ENCODE data around the gene DENND5A.

Gene DENND5A

DNA sequence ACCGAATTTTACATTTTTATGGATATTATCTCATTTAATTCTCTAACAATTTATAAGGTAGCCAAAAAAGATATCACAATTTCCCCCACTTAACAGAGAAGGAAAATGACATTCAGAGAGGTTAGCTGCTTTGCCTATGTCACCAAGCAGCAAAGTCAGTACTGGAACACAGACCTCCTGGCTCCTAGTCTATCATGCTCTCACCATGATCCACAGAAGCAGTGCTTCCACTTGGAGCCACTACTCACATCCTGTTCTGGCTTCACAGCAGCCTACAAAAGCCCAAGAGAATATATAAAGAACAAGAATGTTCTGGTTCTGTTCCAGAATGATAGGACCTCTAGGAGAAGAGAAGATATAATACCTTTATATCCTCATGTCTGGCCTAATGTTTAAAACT lies 114.2 kb downstream of the DENND5A start:
- Histone ChIP-seq H3K27ac (no peak overlapping the region), H4K20me1 (peaks cover 0 to 37% (median 0%) of the 10 kb centered on the region in 11 experiments; a peak in 3 of 22 replicates), H3K27me3 (no peaks in the 10 kb centered on the region), H3K36me3 (peaks cover 89 to 99% (median 97%) of the 10 kb centered on the region in 11 experiments), H3K4me3 (no peak overlapping the region), H3K4me2 (no peak overlapping the region), H3K9ac (no peak overlapping the region), H3K4me1 (0 out of 20 replicates have a peak, but pooled peaks cover 0 to 3% (median 0%) of the 10 kb centered on the region in 10 experiments), H3K9me3 (replicated peaks in 1 of 11) (no peaks in the 10 kb centered on the region)
- no peak for TF ChIP-seq Cebpa-rat (IDR thresholded peaks at IDR 0.05)

- TF ChIP-seq Cebpa-rat (IDR thresholded peaks at IDR 0.05): no peak
- no peaks in the 10 kb centered on the region for H3K9me3 ChIP-seq (replicated peaks in 1 of 11)
- 0 out of 20 replicates have a peak, but pooled peaks cover 0 to 3% (median 0%) of the 10 kb centered on the region in 10 experiments for H3K4me1 ChIP-seq
- no peak overlapping the region for H3K4me3 ChIP-seq
- H4K20me1 ChIP-seq: peaks cover 0 to 38% (median 0%) of the 10 kb centered on the region in 11 experiments; a peak in 3 of 22 replicates
- no peak overlapping the region for H3K9ac ChIP-seq
- no peak overlapping the region for H3K27ac ChIP-seq
- H3K36me3 ChIP-seq: peaks cover 89 to 99% (median 97%) of the 10 kb centered on the region in 11 experiments
- no peaks in the 10 kb centered on the region for H3K27me3 ChIP-seq
- no peak overlapping the region for H3K4me2 ChIP-seq
Measured at GRCh38 chr11:9150501-9150900, 114.6 kb downstream of the DENND5A start.

DNA sequence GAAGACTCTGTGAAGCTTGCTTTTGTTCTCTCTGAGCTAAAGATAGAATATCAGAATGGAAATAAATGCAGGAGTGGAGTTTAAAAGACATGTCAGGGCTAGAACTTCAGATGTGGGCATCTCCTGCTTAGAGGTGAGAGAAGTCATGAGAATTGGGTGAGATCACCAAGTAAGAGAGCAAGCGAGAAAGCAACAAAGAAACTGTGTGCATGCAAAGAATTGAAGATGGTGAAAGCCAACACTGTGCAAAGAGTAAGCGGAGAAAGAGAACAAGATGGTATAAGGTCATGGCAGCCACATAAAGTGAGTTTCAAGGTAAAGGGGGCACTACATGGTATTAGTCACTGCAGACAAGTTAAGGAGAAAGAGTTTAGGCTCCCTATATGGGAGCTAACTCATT lies 116.4 kb downstream of the DENND5A start:
- TF ChIP-seq Cebpa-rat (IDR thresholded peaks at IDR 0.05): no peak
- Histone ChIP-seq H3K27ac (no peak overlapping the region), H3K36me3 (peaks cover 97 to 100% (median 100%) of the 10 kb centered on the region in 11 experiments), H3K9ac (no peak overlapping the region), H3K4me3 (no peak overlapping the region), H3K4me2 (no peak overlapping the region), H4K20me1 (peaks cover 0 to 51% (median 0%) of the 10 kb centered on the region in 11 experiments; a peak in 6 of 22 replicates), H3K27me3 (no peaks in the 10 kb centered on the region), H3K4me1 (0 out of 20 replicates have a peak, but pooled peaks cover 0 to 3% (median 0%) of the 10 kb centered on the region in 10 experiments), H3K9me3 (replicated peaks in 1 of 11) (no peaks in the 10 kb centered on the region)

- Histone ChIP-seq H3K4me1 (0 out of 20 replicates have a peak, but pooled peaks cover 0 to 3% (median 0%) of the 10 kb centered on the region in 10 experiments), H3K36me3 (peaks cover 100% of the 10 kb centered on the region in 11 experiments), H3K9me3 (replicated peaks in 1 of 11) (no peaks in the 10 kb centered on the region), H3K27ac (no peak overlapping the region), H3K4me2 (no peak overlapping the region), H3K9ac (no peak overlapping the region), H3K27me3 (no peaks in the 10 kb centered on the region), H3K4me3 (no peak overlapping the region), H4K20me1 (peaks cover 0 to 57% (median 0%) of the 10 kb centered on the region in 11 experiments; a peak in 6 of 22 replicates)
- TF ChIP-seq Cebpa-rat (IDR thresholded peaks at IDR 0.05): no peak
Measured at GRCh38 chr11:9148035-9148434, 117.1 kb downstream of the DENND5A start.

- no peaks in the 10 kb centered on the region for H3K27me3 ChIP-seq
- H4K20me1 ChIP-seq: peaks cover 0 to 71% (median 0%) of the 10 kb centered on the region in 11 experiments; a peak in 6 of 22 replicates
- H3K4me2 ChIP-seq: no peak overlapping the region
- H3K4me3 ChIP-seq: no peak overlapping the region
- H3K9me3 ChIP-seq (replicated peaks in 1 of 11): no peaks in the 10 kb centered on the region
- no peak overlapping the region for H3K9ac ChIP-seq
- 0 out of 20 replicates have a peak, but pooled peaks cover 0 to 3% (median 0%) of the 10 kb centered on the region in 10 experiments for H3K4me1 ChIP-seq
- peaks cover 99 to 100% (median 100%) of the 10 kb centered on the region in 11 experiments for H3K36me3 ChIP-seq
- H3K27ac ChIP-seq: no peak overlapping the region
- no peak for TF ChIP-seq Cebpa-rat (IDR thresholded peaks at IDR 0.05)
Measured at GRCh38 chr11:9146477-9146876, 118.7 kb downstream of the DENND5A start.

- no peak overlapping the region for H3K4me3 ChIP-seq
- no peak overlapping the region for H3K9ac ChIP-seq
- no peaks in the 10 kb centered on the region for H3K9me3 ChIP-seq (replicated peaks in 1 of 11)
- H3K4me1 ChIP-seq: peaks cover 0 to 5% (median 0%) of the 10 kb centered on the region in 10 experiments; a peak in 5 of 20 replicates
- H3K4me2 ChIP-seq: no peak overlapping the region
- peaks cover 98 to 100% (median 100%) of the 10 kb centered on the region in 11 experiments for H3K36me3 ChIP-seq
- H3K27ac ChIP-seq: no peak overlapping the region
- no peak for TF ChIP-seq Cebpa-rat (IDR thresholded peaks at IDR 0.05)
- H3K27me3 ChIP-seq: no peaks in the 10 kb centered on the region
- peaks cover 0 to 74% (median under 1%) of the 10 kb centered on the region in 11 experiments; a peak in 9 of 22 replicates for H4K20me1 ChIP-seq
Measured at GRCh38 chr11:9145283-9145682, 119.9 kb downstream of the DENND5A start.

GRCh38 chr11:9144828-9145227 lies 120.3 kb downstream of the DENND5A start:
- no peak for TF ChIP-seq Cebpa-rat (IDR thresholded peaks at IDR 0.05)
- no peaks in the 10 kb centered on the region for H3K27me3 ChIP-seq
- H4K20me1 ChIP-seq: peaks cover 0 to 77% (median 5%) of the 10 kb centered on the region in 11 experiments; a peak in 14 of 22 replicates
- no peak overlapping the region for H3K9ac ChIP-seq
- no peak overlapping the region for H3K4me2 ChIP-seq
- H3K27ac ChIP-seq: no peak overlapping the region
- no peaks in the 10 kb centered on the region for H3K9me3 ChIP-seq (replicated peaks in 1 of 11)
- H3K4me1 ChIP-seq: peaks cover 0 to 10% (median 1%) of the 10 kb centered on the region in 10 experiments; a peak in 11 of 20 replicates
- peaks cover 98 to 100% (median 100%) of the 10 kb centered on the region in 11 experiments for H3K36me3 ChIP-seq
- H3K4me3 ChIP-seq: no peak overlapping the region

DNA sequence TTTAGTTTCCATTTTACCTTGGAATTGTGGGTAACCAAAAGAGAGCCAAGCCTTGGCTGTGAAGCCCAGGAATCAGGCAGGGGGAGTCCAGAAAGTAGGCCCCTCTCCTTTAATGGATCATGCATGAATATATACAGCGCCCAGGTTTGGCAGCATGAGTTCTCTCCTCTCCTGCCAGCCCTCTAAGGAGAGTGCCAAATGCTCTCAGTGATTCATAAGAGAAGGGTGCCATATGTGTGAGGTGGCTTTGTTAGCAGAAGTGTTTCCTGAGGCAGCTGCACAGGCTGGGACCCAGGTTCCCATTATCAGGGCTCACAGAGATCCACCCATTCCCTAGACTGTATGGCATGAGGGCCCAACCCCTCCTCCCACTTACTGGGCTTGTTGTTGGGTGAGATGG lies 121.4 kb downstream of the DENND5A start:
- H3K9ac ChIP-seq: no peak overlapping the region
- no peak for TF ChIP-seq Cebpa-rat (IDR thresholded peaks at IDR 0.05)
- no peak overlapping the region for H3K4me2 ChIP-seq
- H3K36me3 ChIP-seq: peaks cover 97 to 100% (median 100%) of the 10 kb centered on the region in 11 experiments
- H3K4me3 ChIP-seq: no peak overlapping the region
- H3K27ac ChIP-seq: no peak overlapping the region
- peaks cover 8 to 21% (median 12%) of the 10 kb centered on the region in 10 experiments; a peak in 19 of 20 replicates for H3K4me1 ChIP-seq
- H3K9me3 ChIP-seq (replicated peaks in 1 of 11): no peaks in the 10 kb centered on the region
- no peaks in the 10 kb centered on the region for H3K27me3 ChIP-seq
- peaks cover 0 to 77% (median 15%) of the 10 kb centered on the region in 11 experiments; a peak in 16 of 22 replicates for H4K20me1 ChIP-seq

GRCh38 chr11:9142732-9143131 lies 122.4 kb downstream of the DENND5A start:
- Histone ChIP-seq H3K27ac (no peak overlapping the region), H3K9ac (no peak overlapping the region), H4K20me1 (peaks cover 0 to 81% (median 23%) of the 10 kb centered on the region in 11 experiments; a peak in 17 of 22 replicates), H3K4me2 (no peak overlapping the region), H3K9me3 (replicated peaks in 1 of 11) (no peaks in the 10 kb centered on the region), H3K36me3 (peaks cover 96 to 100% (median 99%) of the 10 kb centered on the region in 11 experiments), H3K4me3 (no peak overlapping the region), H3K4me1 (peaks cover 15 to 31% (median 21%) of the 10 kb centered on the region in 10 experiments), H3K27me3 (no peaks in the 10 kb centered on the region)
- TF ChIP-seq Cebpa-rat (IDR thresholded peaks at IDR 0.05): no peak
